Effector memory CD8-positive, alpha-beta T cell (primary cell): ENCODE measurements around the gene HMGCS1.

Experiments
- ATAC-seq: fragments of 150-1000 bp; cut with Tn5 transposase; replicated peaks from 2 replicates; pipeline ENCODE4 v1.10.0; 2021; ENCODE audit warnings: mild to moderate bottlenecking, moderate library complexity
- DNase-seq, 3 experiments: peaks; one replicate each; pipeline ENCODE4 v3.0.0; 2021
- H3K27ac Mint-ChIP-seq, 2 donors: one replicate each; pipeline ENCODE4 v1.8.0; 2022; ENCODE audit warnings: mild to moderate bottlenecking in 2 of 2, mixed read lengths in 2 of 2, moderate library complexity in 2 of 2
- H3K27me3 Mint-ChIP-seq, 2 donors: one replicate each; pipeline ENCODE4 v1.8.0; 2022; ENCODE audit warnings: mixed read lengths in 2 of 2
- H3K36me3 Mint-ChIP-seq: one replicate; pipeline ENCODE4 v1.8.0; 2022; ENCODE audit warnings: mild to moderate bottlenecking, moderate library complexity, mixed read lengths; ENCODE audit not compliant: insufficient read depth
- H3K4me1 Mint-ChIP-seq, 2 donors: one replicate each; pipeline ENCODE4 v1.8.0; 2022; ENCODE audit warnings: low read depth in 2 of 2, mixed read lengths in 2 of 2
- H3K4me3 Mint-ChIP-seq, 2 donors: one replicate each; pipeline ENCODE4 v1.8.0; 2022; ENCODE audit warnings: mild to moderate bottlenecking in 2 of 2, mixed read lengths in 2 of 2, moderate library complexity in 2 of 2
- H3K9me3 Mint-ChIP-seq, 2 donors: one replicate each; pipeline ENCODE4 v1.8.0; 2022; ENCODE audit warnings: mixed read lengths in 2 of 2

The HMGCS1 gene

GRCh38 chr5:43245724-43246385, 67.4 kb downstream of the HMGCS1 start:
- H3K9me3 Mint-ChIP-seq: no peaks in the 10 kb centered on the region
- ATAC-seq: no peak
- DNase-seq: no peak
- peak overlapping the region in 1 of 2 donors; percentile 12 for H3K4me3 Mint-ChIP-seq
- H3K4me1 Mint-ChIP-seq: peaks cover 3 to 8% of the 10 kb centered on the region in 2 donors
- peaks cover 33 to 58% of the 10 kb centered on the region in 2 donors for H3K27me3 Mint-ChIP-seq
- H3K36me3 Mint-ChIP-seq: no peaks in the 10 kb centered on the region
- no peak overlapping the region for H3K27ac Mint-ChIP-seq

DNA sequence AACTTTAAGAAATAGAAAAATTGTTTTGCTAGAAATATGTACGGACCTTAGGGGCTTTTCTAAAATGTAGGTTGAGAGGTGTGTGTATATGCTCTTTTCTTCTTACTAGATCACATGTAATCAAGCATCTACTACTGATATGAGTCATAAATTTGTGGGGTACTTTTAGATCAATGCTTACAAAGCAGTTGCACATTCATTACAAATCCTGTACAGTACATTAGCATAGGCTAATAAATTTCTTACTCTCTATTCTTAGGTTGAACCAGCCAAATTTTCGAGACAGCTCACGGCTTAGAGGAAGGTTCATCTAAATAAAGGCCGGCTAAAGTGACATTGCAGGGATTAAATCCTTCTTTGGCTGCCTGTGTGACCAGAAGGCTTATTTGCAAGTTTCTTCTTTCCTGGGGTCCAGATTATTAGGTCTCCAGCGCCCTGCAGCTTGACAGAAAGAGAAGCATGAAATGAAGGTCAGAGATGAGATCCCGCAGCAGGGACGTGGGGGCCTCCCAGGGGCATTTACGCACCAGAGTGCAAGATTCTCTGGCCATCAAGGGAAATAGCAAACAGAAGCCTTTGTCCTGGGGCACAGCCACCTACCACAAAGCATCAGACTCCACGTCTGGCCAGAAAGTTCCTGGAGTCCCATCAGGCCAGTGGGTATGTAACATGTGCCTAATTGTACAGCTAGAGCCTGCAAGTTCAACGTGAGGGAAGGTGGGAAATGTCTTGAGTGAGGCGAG, 68.2 kb downstream of the HMGCS1 start:
- DNase-seq (no peak), ATAC-seq (no peak)
- Mint-ChIP-seq H3K9me3 (no peaks in the 10 kb centered on the region), H3K27me3 (peaks cover 37 to 58% of the 10 kb centered on the region in 2 donors), H3K36me3 (no peaks in the 10 kb centered on the region), H3K27ac (no peak overlapping the region), H3K4me1 (peaks cover 3 to 8% of the 10 kb centered on the region in 2 donors), H3K4me3 (peak overlapping the region in 1 of 2 donors; percentile 12)

DNA sequence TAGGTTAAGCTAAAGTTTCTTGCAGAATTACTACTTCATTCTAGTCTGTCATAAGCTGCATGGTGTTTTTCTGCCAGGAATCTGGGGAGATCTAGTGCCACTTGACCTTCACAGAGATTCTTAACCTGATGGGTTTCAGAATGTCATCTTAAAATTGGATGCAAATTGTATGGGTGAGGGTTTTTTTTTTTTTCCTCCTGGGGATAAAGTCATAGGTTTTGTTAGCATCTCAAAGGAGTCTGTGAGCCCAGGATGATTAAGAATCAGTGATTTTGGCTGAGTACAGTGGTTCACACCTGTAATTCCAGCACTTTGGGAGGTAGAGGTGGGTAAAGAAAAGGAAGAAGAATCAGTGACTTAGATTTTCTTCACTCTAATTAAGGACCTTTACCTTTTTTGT, 69.9 kb downstream of the HMGCS1 start:
- Mint-ChIP-seq H3K4me3 (no peak overlapping the region), H3K36me3 (no peaks in the 10 kb centered on the region), H3K27ac (no peak overlapping the region), H3K4me1 (peaks cover 3 to 8% of the 10 kb centered on the region in 2 donors), H3K27me3 (peaks cover 34 to 58% of the 10 kb centered on the region in 2 donors), H3K9me3 (no peaks in the 10 kb centered on the region)
- ATAC-seq (no peak), DNase-seq (no peak)

DNA sequence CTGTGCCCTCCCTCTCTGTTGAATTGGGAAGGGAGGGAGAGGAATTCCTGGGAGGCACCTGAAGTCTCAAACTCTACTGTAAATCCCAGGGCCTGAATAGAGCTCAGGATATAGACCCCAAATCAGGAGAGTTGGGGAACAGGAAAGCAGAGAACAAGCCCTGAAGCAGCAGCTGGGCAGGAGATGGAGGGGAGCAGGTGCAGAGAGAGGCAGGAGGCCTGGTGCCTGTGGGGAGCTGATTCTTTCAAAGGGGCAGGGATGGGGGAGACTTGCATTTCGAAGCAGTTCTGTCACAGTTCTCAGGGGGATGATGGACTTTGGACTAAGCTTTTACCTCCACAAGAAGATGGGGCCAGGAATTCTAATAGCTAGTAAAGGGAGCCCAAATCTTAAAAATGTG, 71.0 kb downstream of the HMGCS1 start:
- H3K36me3 Mint-ChIP-seq: no peaks in the 10 kb centered on the region
- peaks cover 30 to 56% of the 10 kb centered on the region in 2 donors for H3K27me3 Mint-ChIP-seq
- no peak overlapping the region for H3K4me3 Mint-ChIP-seq

More for the DNA sequence above, 71.0 kb downstream of the HMGCS1 start:
- Mint-ChIP-seq H3K9me3 (no peaks in the 10 kb centered on the region), H3K4me1 (peaks cover 3 to 8% of the 10 kb centered on the region in 2 donors), H3K27ac (no peak overlapping the region)
- DNase-seq (no peak), ATAC-seq (no peak)
